ENCODE data around the gene BRD3.

The BRD3 gene

DNA sequence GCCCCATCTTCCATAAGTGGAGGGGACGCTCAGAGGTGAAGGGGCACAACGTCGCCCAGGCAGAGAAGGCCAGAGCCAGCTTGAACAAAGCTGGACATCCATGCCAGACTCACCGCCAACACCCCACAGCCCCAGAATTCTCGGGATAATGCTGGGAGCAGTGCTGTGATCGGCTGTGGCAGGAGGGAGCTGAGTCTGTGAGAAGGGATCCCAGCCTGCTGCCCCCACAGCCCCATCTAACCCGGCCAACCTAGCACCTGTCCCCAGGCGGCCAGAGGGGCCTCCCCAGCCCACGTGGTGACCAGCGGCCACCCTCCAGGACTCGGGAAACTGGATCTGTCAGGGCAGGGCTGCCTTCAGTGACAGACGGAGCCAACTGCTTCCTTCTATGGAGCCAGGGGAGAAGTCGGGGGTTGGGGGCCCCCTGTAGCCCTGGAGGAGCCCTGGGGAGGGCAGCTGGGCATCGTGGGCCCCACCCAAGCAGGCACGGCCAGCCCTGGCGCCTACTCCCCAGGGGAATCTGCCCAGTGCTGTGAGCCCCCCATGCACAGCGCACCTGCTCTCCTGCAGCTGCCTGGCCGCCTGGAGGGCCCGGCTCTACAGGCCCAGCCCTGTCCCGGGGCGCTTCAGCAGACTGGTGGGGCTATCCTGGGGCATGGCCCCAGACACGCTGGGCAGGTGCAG, 6.0 kb downstream of the BRD3 start:
- DNase-seq (ENCODE audit: low read depth, low spot score): no peak
- in situ Hi-C loops (cut with HindIII; ENCODE audit: low sequenced_read_pairs): no loop called here
- TF ChIP-seq, protein P1, sequence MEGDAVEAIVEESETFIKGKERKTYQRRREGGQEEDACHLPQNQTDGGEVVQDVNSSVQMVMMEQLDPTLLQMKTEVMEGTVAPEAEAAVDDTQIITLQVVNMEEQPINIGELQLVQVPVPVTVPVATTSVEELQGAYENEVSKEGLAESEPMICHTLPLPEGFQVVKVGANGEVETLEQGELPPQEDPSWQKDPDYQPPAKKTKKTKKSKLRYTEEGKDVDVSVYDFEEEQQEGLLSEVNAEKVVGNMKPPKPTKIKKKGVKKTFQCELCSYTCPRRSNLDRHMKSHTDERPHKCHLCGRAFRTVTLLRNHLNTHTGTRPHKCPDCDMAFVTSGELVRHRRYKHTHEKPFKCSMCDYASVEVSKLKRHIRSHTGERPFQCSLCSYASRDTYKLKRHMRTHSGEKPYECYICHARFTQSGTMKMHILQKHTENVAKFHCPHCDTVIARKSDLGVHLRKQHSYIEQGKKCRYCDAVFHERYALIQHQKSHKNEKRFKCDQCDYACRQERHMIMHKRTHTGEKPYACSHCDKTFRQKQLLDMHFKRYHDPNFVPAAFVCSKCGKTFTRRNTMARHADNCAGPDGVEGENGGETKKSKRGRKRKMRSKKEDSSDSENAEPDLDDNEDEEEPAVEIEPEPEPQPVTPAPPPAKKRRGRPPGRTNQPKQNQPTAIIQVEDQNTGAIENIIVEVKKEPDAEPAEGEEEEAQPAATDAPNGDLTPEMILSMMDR (IDR thresholded peaks at IDR 0.05; ENCODE audit: low read depth, low read length): no peak
- no peak overlapping the region for H3K4me3 ChIP-seq (ENCODE audit: low read depth, low read length)

GRCh38 chr9:134061019-134061687, 6.7 kb downstream of the BRD3 start:
- no peak overlapping the region for H3K4me3 ChIP-seq (ENCODE audit: low read depth, low read length)
- TF ChIP-seq, protein P1 (IDR thresholded peaks at IDR 0.05; ENCODE audit: low read depth, low read length): no peak
- no peak for DNase-seq (ENCODE audit: low read depth, low spot score)
- in situ Hi-C loops (cut with HindIII; ENCODE audit: low sequenced_read_pairs): no loop called here

DNA sequence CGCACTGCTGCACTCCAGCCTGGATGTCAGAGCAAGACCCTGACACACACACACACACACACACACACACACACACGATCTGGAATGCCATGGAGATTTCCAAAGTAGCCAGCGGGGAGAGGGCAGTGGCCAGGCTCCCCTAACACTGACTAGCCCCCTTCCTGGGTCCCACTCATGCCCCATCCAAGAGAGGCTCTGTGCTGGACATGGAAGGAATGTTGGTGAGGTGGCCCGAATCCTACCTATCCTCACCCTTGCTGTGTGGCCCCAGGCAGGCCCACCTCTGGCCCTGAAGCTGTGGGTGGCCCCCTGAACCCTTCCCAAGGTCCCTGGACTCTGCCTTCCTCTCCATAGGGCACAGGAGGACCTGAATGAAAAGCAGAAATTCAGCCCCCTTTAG, 7.3 kb downstream of the BRD3 start:
- in situ Hi-C loops (cut with HindIII; ENCODE audit: low sequenced_read_pairs): no loop called here
- TF ChIP-seq, protein P1 (IDR thresholded peaks at IDR 0.05; ENCODE audit: low read depth, low read length): no peak
- no peak for DNase-seq (ENCODE audit: low read depth, low spot score)
- H3K4me3 ChIP-seq (ENCODE audit: low read depth, low read length): no peak overlapping the region

GRCh38 chr9:134059661-134060395, 8.0 kb downstream of the BRD3 start:
- in situ Hi-C loops (cut with HindIII; ENCODE audit: low sequenced_read_pairs): no loop called here
- TF ChIP-seq, protein P1 (IDR thresholded peaks at IDR 0.05; ENCODE audit: low read depth, low read length): peak; percentile 29
- no peak for DNase-seq (ENCODE audit: low read depth, low spot score)
- H3K4me3 ChIP-seq (ENCODE audit: low read depth, low read length): no peak overlapping the region

DNA sequence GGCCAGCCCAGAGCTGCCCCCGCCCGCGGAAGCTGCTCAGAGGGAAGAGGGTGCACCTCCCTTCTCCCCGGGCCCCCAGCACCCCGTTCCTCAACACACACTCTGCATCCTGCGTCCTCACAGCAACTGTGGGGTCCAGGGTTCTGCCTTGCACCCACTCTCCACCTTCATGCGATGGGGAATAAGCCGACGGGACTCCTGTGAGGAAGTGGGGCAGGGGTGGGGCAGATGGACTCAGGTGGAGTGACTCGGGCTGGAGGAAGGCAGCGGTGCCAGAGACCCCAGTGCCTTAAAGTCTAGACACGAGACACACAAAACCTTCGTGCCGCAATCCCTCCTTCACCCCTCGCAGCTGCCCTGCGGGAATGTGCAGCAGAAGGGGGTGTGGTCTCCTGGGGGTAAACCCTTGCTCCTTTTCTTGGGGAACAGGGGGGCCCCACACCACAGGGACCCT, 8.6 kb downstream of the BRD3 start:
- TF ChIP-seq, protein P1 (IDR thresholded peaks at IDR 0.05; ENCODE audit: low read depth, low read length): no peak
- in situ Hi-C loops (cut with HindIII; ENCODE audit: low sequenced_read_pairs): no loop called here
- no peak for DNase-seq (ENCODE audit: low read depth, low spot score)
- no peak overlapping the region for H3K4me3 ChIP-seq (ENCODE audit: low read depth, low read length)

- H3K4me3 ChIP-seq (ENCODE audit: low read depth, low read length): no peak overlapping the region
- peak; percentile 25 for DNase-seq (ENCODE audit: low read depth, low spot score)
- in situ Hi-C loops (cut with HindIII; ENCODE audit: low sequenced_read_pairs): no loop called here
- TF ChIP-seq, protein P1 (IDR thresholded peaks at IDR 0.05; ENCODE audit: low read depth, low read length): peak; percentile 28
These were observed 9.1 kb downstream of the BRD3 start for GRCh38 chr9:134058716-134059115.
